ENCODE results near the gene OR52M1.

Gene OR52M1

DNA sequence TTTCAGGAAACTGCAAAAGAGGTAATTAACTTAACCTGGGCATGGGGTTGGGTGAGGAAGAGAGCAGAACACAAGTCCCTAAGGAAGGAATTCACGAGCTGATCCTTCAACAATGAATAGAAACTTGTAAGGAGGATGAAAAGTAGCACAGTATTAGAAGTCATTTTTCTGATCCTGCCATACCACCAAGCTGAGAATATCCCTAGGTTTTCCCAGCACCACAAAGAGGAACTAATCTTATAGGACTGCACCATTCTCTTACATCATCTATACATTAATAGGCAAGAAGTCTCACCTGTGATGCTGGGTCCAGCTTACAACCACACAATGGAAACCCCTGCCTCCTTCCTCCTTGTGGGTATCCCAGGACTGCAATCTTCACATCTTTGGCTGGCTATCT, 48.7 kb downstream of the OR52M1 start, which contains the start of gene OR52I1:
OR52I1 (plus strand) TSS at position 301 of the 400 bp plus-strand sequence; CDS start at position 301, 0 bp downstream.
- H3K4me1 Mint-ChIP-seq (ENCODE audit: low read depth), result no peaks in the 10 kb centered on the region
- H3K9me3 Mint-ChIP-seq, result no peaks in the 10 kb centered on the region
- DNase-seq (ENCODE audit: low spot score), result no peak
- H3K36me3 Mint-ChIP-seq (ENCODE audit: low read depth), result peaks cover 6% of the 10 kb centered on the region
- H3K27me3 Mint-ChIP-seq (ENCODE audit: low read depth), result peaks cover 4% of the 10 kb centered on the region
- no peak within 1 kb of the TSS for H3K27ac Mint-ChIP-seq
- H3K4me3 Mint-ChIP-seq, result no peak within 1 kb of the TSS

Measured in T-helper 2 cell treated with Interferon-gamma antibody and Interleukin-4, amounts not matched to agents 5 μg/mL and 100 μg/mL, for 36 hours (primary cell).